ENCODE results near the gene MMAB. TPM values are rescaled to one million over a fixed set of nuclear protein-coding genes. Genes with fewer than 3 reads are reported as not detected.

The MMAB gene
- total RNA-seq, 2 donors from 2014 or later: 59.1 to 76.6 TPM

- Histone ChIP-seq H3K27ac (no peak overlapping the region), H3K4me3 (no peak overlapping the region), H3K36me3 (no peaks in the 10 kb centered on the region), H3K9ac (ENCODE audit: low read depth in 2 of 2, low read length in 2 of 2) (no peak overlapping the region), H3K9me3 (no peaks in the 10 kb centered on the region), H3K4me1 (no peaks in the 10 kb centered on the region), H3K27me3 (no peaks in the 10 kb centered on the region)
- intact Hi-C loops (cut with DNase I): no loop called here
- no peak for TF ChIP-seq CTCF (IDR thresholded peaks at IDR 0.05)
- DNase-seq: no peak
These were observed 38.8 kb downstream of the MMAB start for GRCh38 chr12:109534456-109534855.

- H3K36me3 ChIP-seq: no peaks in the 10 kb centered on the region
These were observed 39.9 kb downstream of the MMAB start for GRCh38 chr12:109533487-109533740.

GRCh38 chr12:109532721-109533486 lies 40.4 kb downstream of the MMAB start:
- Histone ChIP-seq H3K9ac (ENCODE audit: low read depth in 2 of 2, low read length in 2 of 2) (no peak overlapping the region), H3K27ac (no peak overlapping the region), H3K9me3 (no peaks in the 10 kb centered on the region), H3K4me3 (no peak overlapping the region), H3K4me1 (no peaks in the 10 kb centered on the region), H3K36me3 (no peaks in the 10 kb centered on the region), H3K27me3 (no peaks in the 10 kb centered on the region)
- no peak for DNase-seq
- intact Hi-C loops (cut with DNase I): no loop called here
- TF ChIP-seq CTCF (IDR thresholded peaks at IDR 0.05): no peak

More at GRCh38 chr12:109533487-109533740, 39.9 kb downstream of the MMAB start:
- Histone ChIP-seq H3K4me3 (no peak overlapping the region), H3K9me3 (no peaks in the 10 kb centered on the region), H3K9ac (ENCODE audit: low read depth in 2 of 2, low read length in 2 of 2) (no peak overlapping the region), H3K27ac (no peak overlapping the region), H3K27me3 (no peaks in the 10 kb centered on the region), H3K4me1 (no peaks in the 10 kb centered on the region)
- DNase-seq: no peak
- intact Hi-C loops (cut with DNase I): no loop called here
- TF ChIP-seq CTCF (IDR thresholded peaks at IDR 0.05): no peak

GRCh38 chr12:109531411-109531810 lies 41.9 kb downstream of the MMAB start:
- TF ChIP-seq CTCF (IDR thresholded peaks at IDR 0.05): no peak
- no peak for DNase-seq
- Histone ChIP-seq H3K9ac (ENCODE audit: low read depth in 2 of 2, low read length in 2 of 2) (no peak overlapping the region), H3K27ac (no peak overlapping the region), H3K27me3 (no peaks in the 10 kb centered on the region), H3K36me3 (no peaks in the 10 kb centered on the region), H3K9me3 (no peaks in the 10 kb centered on the region), H3K4me1 (no peaks in the 10 kb centered on the region), H3K4me3 (no peak overlapping the region)
- intact Hi-C loops (cut with DNase I): no loop called here

GRCh38 chr12:109529691-109530640 lies 43.3 kb downstream of the MMAB start:
- Histone ChIP-seq H3K4me1 (no peaks in the 10 kb centered on the region), H3K4me3 (no peak overlapping the region), H3K36me3 (no peaks in the 10 kb centered on the region), H3K27ac (no peak overlapping the region), H3K9me3 (no peaks in the 10 kb centered on the region), H3K27me3 (no peaks in the 10 kb centered on the region), H3K9ac (ENCODE audit: low read depth in 2 of 2, low read length in 2 of 2) (no peak overlapping the region)
- TF ChIP-seq CTCF (IDR thresholded peaks at IDR 0.05): no peak
- no peak for DNase-seq
- intact Hi-C loops (cut with DNase I): no loop called here
